Measurements from ENCODE around the gene COL26A1. TPM values are rescaled to one million over a fixed set of nuclear protein-coding genes. Genes with fewer than 3 reads are reported as not detected.
A peak's percentile ranks its signal among the peaks of the same experiment; 100 is the strongest.

COL26A1 gene
- total RNA-seq, 1 experiment from 2014 or later: 0.18 TPM

DNA sequence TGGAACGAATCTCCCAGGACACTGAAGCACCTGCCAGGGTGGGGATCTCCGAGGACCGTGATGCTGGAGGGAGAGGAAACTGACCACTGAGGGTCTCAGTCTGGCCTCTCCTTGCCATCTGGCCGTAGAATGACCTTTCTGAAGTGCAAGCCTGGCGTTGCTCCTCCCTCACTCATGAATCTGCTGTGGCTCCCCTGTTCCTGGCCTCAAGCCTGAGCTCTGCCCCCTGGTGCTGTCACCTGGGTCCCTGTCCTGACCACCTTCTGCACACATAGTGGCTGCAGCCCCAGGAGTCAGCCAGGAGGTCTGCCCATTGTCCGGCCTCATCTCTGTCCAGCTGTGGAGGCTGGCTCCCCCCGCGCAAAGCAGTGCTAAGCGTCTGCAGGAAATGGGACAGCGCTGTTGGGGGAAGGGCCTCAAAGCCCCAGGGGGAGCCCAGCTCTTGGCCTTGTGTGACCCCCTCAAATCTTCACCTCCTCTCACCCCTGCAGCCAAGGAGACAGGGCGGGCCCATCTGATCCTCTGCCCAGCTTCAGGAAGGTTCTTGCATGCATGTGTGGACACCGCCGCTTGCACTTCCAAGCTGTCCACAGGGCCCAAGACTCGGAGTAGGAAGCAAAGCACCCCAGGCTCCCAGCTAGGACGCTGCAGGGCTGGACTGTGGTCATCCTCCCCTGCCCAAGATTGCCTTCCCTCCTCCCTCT is 200.7 kb downstream of the COL26A1 start:
- DNase-seq (ENCODE audit: low read depth, low spot score): no peak
- in situ Hi-C loops (cut with HindIII; ENCODE audit: low pct_unique_long_range_greater_than_20kb, low sequenced_read_pairs): no loop called here

GRCh38 chr7:101563943-101564777 is 201.5 kb downstream of the COL26A1 start:
- in situ Hi-C loops (cut with HindIII; ENCODE audit: low pct_unique_long_range_greater_than_20kb, low sequenced_read_pairs): no loop called here
- DNase-seq (ENCODE audit: low read depth, low spot score): no peak

GRCh38 chr7:101564778-101565211 is 202.1 kb downstream of the COL26A1 start:
- in situ Hi-C loops (cut with HindIII; ENCODE audit: low pct_unique_long_range_greater_than_20kb, low sequenced_read_pairs): no loop called here
- peak; percentile 79 for DNase-seq (ENCODE audit: low read depth, low spot score)

DNA sequence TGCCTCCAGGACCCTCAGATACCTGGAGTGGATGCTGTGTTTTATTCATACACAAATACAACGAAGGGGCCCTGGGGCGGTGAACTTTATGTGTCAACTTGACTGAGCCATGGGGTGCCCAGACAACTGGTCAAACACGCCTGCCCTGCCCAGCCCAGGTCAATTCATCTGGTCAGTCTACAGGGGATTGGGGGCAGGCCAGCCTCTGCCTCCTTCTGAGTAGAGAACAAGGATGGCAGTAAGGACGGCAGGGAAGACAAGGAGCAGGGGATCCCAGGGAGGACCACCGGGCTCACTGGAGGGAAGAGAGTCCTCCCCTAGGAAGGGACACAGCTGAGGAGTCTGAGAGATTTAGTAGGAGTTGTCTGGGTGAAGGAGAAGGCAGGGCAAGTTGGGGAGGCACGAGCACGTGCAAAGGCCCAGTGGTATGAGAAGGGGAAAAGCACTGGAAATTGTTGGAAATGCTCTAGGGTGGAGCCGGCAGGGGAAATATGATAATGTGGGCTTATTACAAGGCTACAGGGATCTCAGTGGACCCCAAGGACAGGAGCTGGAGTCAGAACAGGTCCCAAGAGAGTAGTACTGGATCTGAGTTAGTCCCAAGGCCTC is 203.0 kb downstream of the COL26A1 start:
- in situ Hi-C loops (cut with HindIII; ENCODE audit: low pct_unique_long_range_greater_than_20kb, low sequenced_read_pairs): no loop called here
- no peak for DNase-seq (ENCODE audit: low read depth, low spot score)

DNA sequence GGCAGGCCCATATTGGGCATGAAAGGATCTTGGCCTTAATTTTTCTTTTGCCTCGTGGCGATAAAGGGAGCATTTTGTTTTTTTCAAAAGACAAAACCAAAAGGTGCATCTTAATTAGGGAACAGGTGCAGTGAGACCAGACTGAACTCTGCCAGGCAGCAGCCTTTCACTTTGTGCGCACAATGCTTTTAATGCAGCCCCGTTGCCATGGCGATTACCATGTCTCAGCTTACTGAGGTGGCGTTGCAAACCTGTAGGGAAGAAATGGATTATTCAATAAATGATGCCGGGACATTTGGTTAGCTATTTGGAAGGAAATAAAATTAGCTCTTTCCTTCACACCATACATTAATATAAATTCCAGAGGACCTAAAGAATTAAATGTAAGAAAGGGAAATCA is 204.6 kb downstream of the COL26A1 start:
- in situ Hi-C loops (cut with HindIII; ENCODE audit: low pct_unique_long_range_greater_than_20kb, low sequenced_read_pairs): no loop called here

DNA sequence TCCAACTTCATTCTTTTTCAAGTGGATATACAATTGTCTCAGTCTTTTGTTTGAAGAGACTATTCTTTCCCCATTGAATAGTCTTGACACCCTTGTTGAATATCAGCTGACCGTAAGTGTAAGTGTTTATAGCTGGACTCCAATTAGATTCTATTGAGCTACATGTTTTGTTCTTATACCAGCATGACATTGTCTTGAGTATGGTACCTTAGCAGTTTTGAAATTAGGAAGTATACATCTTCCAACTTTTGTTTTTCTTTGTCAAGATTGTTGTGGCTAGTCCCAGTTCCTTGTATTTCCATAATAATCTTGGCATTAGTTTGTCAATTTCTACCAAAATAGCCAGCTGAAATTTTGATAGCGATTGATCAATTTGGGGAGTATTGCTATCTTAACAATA is 209.5 kb downstream of the COL26A1 start:
- DNase-seq (ENCODE audit: low read depth, low spot score): no peak
- in situ Hi-C loops (cut with HindIII; ENCODE audit: low pct_unique_long_range_greater_than_20kb, low sequenced_read_pairs): no loop called here

More for the DNA sequence above, 204.6 kb downstream of the COL26A1 start:
- DNase-seq (ENCODE audit: low read depth, low spot score): no peak

- in situ Hi-C loops (cut with HindIII; ENCODE audit: low pct_unique_long_range_greater_than_20kb, low sequenced_read_pairs): no loop called here
- DNase-seq (ENCODE audit: low read depth, low spot score): no peak
These were observed 212.5 kb downstream of the COL26A1 start for GRCh38 chr7:101575168-101575567.

DNA sequence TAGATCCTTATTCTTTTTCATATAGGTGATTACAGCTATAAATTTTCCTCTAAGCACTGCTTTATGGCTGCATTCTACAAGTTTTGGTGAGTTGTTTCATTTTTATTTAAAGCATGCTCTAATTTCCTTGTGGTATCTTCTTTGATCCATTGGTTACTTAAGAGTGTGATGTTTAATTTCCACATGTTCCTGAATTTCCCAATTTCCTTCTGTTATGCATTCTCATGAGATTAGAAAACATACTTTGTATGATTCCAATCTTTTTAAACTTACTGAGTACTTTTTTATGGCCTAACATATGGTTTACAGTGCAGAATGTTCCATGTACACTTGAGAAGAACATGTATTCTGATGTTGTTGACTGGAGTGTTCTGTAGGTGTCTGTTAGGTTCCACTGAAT is 213.0 kb downstream of the COL26A1 start:
- no peak for DNase-seq (ENCODE audit: low read depth, low spot score)
- in situ Hi-C loops (cut with HindIII; ENCODE audit: low pct_unique_long_range_greater_than_20kb, low sequenced_read_pairs): no loop called here

- in situ Hi-C loops (cut with HindIII; ENCODE audit: low pct_unique_long_range_greater_than_20kb, low sequenced_read_pairs): no loop called here
- no peak for DNase-seq (ENCODE audit: low read depth, low spot score)
These were observed 214.3 kb downstream of the COL26A1 start for GRCh38 chr7:101576998-101577397.

- in situ Hi-C loops (cut with HindIII; ENCODE audit: low pct_unique_long_range_greater_than_20kb, low sequenced_read_pairs): no loop called here
- DNase-seq (ENCODE audit: low read depth, low spot score): no peak
These were observed 215.9 kb downstream of the COL26A1 start for GRCh38 chr7:101578552-101578951.

DNA sequence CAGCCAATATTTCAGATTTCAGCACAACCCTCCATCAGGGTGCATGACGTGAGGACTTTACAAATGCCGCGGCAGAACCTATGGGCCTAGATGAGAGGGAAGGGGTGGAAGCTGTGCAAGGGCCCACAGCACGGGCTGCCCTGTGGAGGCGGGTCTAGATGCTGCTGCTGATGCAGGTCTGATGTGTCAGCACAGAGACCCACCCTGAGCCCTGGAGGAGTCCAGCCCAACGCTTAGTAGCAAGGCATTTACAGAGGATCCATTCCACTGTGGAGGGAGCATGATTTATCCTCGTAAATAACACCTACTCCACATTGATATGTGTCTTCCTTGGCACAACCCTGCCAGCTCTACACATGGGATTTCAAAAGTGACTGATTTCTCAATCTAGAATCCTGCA is 217.9 kb downstream of the COL26A1 start:
- in situ Hi-C loops (cut with HindIII; ENCODE audit: low pct_unique_long_range_greater_than_20kb, low sequenced_read_pairs): no loop called here
- no peak for DNase-seq (ENCODE audit: low read depth, low spot score)

GRCh38 chr7:101581891-101582290 is 219.2 kb downstream of the COL26A1 start:
- in situ Hi-C loops (cut with HindIII; ENCODE audit: low pct_unique_long_range_greater_than_20kb, low sequenced_read_pairs): no loop called here
- DNase-seq (ENCODE audit: low read depth, low spot score): no peak

- in situ Hi-C loops (cut with HindIII; ENCODE audit: low pct_unique_long_range_greater_than_20kb, low sequenced_read_pairs): no loop called here
- DNase-seq (ENCODE audit: low read depth, low spot score): no peak
These were observed 220.3 kb downstream of the COL26A1 start for GRCh38 chr7:101582971-101583370.

GRCh38 chr7:101586078-101586905 is 223.6 kb downstream of the COL26A1 start:
- in situ Hi-C loops (cut with HindIII; ENCODE audit: low pct_unique_long_range_greater_than_20kb, low sequenced_read_pairs): no loop called here

GRCh38 chr7:101586906-101587677 is 224.4 kb downstream of the COL26A1 start:
- no peak for DNase-seq (ENCODE audit: low read depth, low spot score)
- in situ Hi-C loops (cut with HindIII; ENCODE audit: low pct_unique_long_range_greater_than_20kb, low sequenced_read_pairs): no loop called here

More at GRCh38 chr7:101586078-101586905, 223.6 kb downstream of the COL26A1 start:
- no peak for DNase-seq (ENCODE audit: low read depth, low spot score)

DNA sequence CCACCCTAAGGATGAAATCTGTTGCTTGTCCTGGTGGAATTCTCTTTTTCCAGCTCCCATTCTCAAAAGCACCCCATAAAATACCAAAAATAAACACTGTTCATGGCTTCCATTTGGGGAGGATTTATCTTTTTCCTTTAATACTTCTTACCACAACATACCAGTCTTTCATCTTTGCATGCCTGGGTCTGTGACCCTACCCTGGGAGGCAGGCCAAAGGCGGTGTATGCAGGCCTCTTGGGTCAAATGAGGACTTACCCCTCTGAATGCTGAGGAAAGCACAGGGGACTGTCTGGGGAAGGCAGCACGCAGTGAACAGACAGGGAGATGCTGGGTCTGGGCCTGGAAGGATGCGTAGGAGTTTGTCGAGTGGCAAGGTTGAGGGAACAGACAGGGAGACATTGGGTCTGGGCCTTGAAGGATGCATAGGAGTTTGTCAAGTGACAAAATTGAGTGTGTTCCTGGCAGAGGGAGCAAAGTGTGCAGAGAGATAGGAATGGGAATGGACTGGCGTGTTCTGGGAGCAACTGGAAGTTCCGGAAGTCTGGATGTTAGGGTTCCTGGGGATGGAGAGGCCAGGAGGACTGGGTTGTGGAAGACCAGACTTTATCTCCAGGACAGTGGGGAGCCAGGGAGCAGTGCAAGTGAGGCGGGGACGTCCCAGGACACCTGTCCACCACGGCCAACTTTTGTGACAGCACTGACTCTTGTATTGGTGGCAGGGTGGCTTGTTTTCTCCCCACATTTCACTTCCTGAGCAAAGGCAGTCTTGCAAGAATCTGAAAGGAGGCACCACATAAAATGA is 225.7 kb downstream of the COL26A1 start:
- in situ Hi-C loops (cut with HindIII; ENCODE audit: low pct_unique_long_range_greater_than_20kb, low sequenced_read_pairs): no loop called here
- DNase-seq (ENCODE audit: low read depth, low spot score): no peak

Data from SK-MEL-5 (cell line).